H7 (cell line): ENCODE results near the gene NKRF. TPM values are rescaled to one million over a fixed set of nuclear protein-coding genes. Genes with fewer than 3 reads are reported as not detected.

Source experiments
- DNase-seq: peaks from one replicate; pipeline ENCODE4 v3.0.0; 2012
- H3K27me3 ChIP-seq: 2 replicates; pipeline ENCODE4 v1.6.0; 2011; ENCODE audit warnings: mild to moderate bottlenecking, low read length; ENCODE audit not compliant: control insufficient read depth, insufficient read depth
- H3K36me3 ChIP-seq: replicated peaks from 2 replicates; pipeline ENCODE4 v1.5.1; 2011; ENCODE audit warnings: low read length; ENCODE audit not compliant: control insufficient read depth, insufficient read depth
- H3K4me3 ChIP-seq: 2 replicates; pipeline ENCODE4 v1.5.1; 2011; ENCODE audit warnings: low read depth, mild to moderate bottlenecking, control low read depth, low read length, moderate library complexity; ENCODE audit not compliant: insufficient read depth
- total RNA-seq: library from RNA; depleted of rRNA; stranded (reverse); fragments of >200 nt; shearing (Covaris generic); gene quantifications from 2 replicates; pipeline ENCODE4 v1.2.3, GENCODE V29; 2014

NKRF gene
- total RNA-seq, 1 experiment from 2014 or later: 6.2 TPM

- H3K4me3 ChIP-seq: no peak overlapping the region
- peaks cover 2% of the 10 kb centered on the region; the same call in 1 of the 2 replicates for H3K36me3 ChIP-seq
- no peaks in the 10 kb centered on the region for H3K27me3 ChIP-seq
- no peak for DNase-seq
Measured at GRCh38 chrX:119625843-119626242, 19.6 kb upstream of the NKRF start.

- no peak for DNase-seq
- Histone ChIP-seq H3K4me3 (no peak overlapping the region), H3K27me3 (no peaks in the 10 kb centered on the region), H3K36me3 (peaks cover 2% of the 10 kb centered on the region; the same call in 1 of the 2 replicates)
Measured at GRCh38 chrX:119624951-119625668, 18.9 kb upstream of the NKRF start.

DNA sequence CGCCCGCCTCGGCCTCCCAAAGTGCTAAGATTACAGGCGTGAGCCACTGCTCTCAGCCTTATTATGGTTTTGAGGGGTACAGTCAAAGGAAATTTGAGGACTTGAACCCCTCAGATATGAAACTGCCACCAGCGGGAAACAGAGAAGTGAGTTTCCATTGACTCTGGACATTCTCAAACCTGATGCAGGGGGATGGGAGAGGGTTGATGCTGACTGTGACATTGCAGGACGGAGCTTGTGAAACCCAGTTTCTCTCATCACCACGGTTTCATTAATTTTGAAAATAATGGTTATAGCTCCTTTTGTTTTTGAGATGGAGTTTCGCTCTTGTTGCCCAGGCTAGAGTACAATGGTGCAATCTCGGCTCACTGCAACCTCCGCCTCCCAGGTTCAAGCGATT is 18.2 kb upstream of the NKRF start:
- no peaks in the 10 kb centered on the region for H3K27me3 ChIP-seq

DNA sequence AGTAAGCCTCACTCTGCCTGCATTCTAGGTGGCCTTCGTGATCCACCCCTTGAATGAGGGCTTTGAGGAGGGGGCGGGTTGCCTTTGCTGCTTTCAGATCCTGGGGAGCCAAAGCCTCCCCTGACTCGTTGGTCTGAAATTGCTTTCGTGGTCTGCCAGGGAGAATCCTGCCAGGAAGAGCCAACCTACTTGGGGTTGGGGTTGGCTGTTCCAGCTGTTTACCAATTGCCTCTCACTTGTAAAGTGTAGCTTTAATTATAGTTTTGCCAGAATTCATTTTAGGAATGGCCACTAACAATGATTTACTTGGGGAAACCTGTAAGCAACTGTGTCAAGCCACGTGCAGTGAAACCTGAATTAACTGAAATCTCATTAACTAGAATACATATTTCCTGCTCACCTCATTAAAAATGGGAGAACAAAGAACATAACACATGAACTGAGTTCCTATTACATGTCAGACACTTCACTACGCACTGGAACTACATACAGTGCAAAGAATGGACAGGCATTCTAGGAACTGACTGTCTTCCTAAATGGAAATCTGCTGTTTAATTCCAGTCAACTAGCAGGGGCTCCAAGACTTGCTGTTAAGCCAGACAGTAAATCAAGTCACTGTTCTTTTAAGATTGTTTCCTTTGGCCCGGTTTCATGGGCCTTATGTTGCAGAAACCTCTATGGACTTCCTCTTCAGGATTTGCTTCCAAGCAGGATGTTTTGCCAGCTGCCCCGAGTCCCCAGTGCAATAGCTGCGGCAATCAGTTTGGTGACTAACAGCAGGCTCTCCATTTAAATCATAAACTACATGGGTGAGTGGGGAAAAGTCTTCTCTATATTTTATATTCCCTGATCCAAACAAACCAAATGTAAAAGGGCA is 16.4 kb upstream of the NKRF start:
- DNase-seq: no peak
- H3K4me3 ChIP-seq: no peak overlapping the region
- H3K36me3 ChIP-seq: no peaks in the 10 kb centered on the region
- no peaks in the 10 kb centered on the region for H3K27me3 ChIP-seq

More for the DNA sequence above, 18.2 kb upstream of the NKRF start:
- H3K36me3 ChIP-seq: peaks cover 2% of the 10 kb centered on the region; the same call in 1 of the 2 replicates
- no peak overlapping the region for H3K4me3 ChIP-seq
- no peak for DNase-seq

DNA sequence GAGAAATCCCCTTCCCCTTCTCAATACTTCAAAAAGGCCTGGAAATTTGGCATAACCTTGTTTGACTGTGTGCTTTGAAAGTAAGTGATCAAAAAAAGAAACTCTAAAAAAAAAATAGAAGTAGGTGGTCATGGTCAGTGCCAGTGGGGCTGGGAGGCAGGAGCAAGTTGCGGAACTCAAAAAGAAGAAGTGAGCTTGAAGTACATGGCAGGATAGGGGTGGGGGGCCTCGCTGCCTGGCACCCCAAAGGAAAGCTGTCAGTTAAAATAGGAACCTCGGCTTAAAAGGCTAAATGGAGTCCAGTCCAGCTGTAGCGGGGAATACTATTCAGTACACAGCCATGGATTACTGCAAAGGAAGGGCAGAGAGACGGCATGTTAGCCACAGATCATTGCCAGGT is 12.2 kb upstream of the NKRF start:
- no peak for DNase-seq
- no peaks in the 10 kb centered on the region for H3K36me3 ChIP-seq
- H3K27me3 ChIP-seq: no peaks in the 10 kb centered on the region
- no peak overlapping the region for H3K4me3 ChIP-seq

DNA sequence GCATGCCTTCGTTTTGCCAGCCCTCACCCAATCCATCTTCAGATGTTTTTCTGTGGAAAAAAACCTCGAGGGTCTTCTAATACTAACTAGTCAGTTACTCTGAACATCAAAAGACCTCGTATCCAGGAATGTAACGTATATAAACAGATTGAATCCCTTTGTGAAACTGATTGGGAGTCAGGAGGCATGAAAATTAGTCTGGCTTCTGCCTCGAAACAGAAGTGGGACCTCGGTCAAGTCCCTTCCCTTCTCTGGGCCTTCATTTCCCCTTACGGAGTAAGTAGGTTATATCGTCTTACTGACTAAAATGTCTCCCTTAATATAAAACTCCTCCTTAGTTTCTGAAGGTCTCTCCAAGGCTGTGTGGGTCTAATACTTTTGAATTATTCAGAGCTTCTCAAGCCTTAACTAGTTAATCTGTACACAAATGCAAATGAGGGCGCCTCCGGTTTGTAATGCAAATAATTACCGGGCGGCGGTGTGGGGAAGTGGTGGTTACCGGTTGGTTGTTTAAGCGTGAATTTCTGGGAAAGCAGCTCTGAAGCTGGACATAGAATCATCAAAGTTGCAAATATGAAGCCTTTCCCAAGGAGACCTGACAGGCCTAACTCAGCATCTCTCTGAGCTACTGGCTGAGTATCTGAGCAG is 11.4 kb upstream of the NKRF start:
- H3K4me3 ChIP-seq: no peak overlapping the region
- H3K36me3 ChIP-seq: no peaks in the 10 kb centered on the region
- DNase-seq: no peak
- no peaks in the 10 kb centered on the region for H3K27me3 ChIP-seq

GRCh38 chrX:119614776-119615175 is 8.6 kb upstream of the NKRF start:
- Histone ChIP-seq H3K4me3 (no peak overlapping the region), H3K27me3 (no peaks in the 10 kb centered on the region), H3K36me3 (no peaks in the 10 kb centered on the region)
- no peak for DNase-seq

GRCh38 chrX:119607018-119607389 is 780 bp upstream of the NKRF start:
- peaks cover 3% of the 10 kb centered on the region; the same call in 1 of the 2 replicates for H3K27me3 ChIP-seq
- H3K4me3 ChIP-seq: no peak overlapping the region
- no peak for DNase-seq
- no peaks in the 10 kb centered on the region for H3K36me3 ChIP-seq

DNA sequence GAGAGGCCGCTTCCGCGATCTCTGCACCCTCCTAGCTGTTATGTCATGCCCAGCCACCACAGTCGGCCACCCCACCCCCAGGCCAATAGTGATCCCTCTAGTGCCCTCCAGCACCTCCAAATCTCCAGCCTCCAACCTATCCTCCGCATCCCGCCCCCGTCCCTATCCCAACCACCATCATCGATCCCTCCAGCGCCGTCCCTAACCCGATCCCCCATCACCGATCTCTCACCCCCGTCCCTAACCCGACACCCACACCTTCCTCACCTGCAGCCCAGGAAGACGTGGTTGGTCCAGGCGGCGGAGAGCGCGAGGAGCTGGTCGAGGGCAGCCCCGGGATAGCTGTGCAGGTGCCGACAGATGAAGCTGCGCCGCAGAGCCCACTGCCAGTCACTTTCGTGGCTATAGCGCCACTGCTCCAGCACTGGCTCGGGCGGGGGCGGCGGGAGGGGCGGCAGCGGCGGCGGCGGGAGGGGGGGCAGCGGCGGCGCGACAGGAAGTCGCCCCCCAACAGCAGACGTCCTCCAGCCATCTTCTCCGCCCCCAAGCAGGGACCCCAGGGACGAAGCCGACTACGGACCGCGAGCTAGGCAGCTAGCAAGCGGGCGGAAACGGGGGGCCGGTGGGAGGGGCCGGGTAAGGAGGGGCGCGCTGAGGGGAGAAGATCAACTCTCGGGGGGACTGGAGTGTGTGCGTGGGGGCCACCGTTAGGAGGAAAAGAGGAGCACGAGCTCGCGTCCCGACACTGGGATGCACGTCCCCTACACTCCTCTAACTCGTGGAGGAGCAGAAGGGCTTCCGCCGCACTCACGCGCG is 552 bp downstream of the NKRF start:
- peaks cover 3% of the 10 kb centered on the region; the same call in 1 of the 2 replicates for H3K27me3 ChIP-seq
- peak; percentile 67 for DNase-seq
- no peaks in the 10 kb centered on the region for H3K36me3 ChIP-seq
- H3K4me3 ChIP-seq: peak overlapping the region; percentile 94

DNA sequence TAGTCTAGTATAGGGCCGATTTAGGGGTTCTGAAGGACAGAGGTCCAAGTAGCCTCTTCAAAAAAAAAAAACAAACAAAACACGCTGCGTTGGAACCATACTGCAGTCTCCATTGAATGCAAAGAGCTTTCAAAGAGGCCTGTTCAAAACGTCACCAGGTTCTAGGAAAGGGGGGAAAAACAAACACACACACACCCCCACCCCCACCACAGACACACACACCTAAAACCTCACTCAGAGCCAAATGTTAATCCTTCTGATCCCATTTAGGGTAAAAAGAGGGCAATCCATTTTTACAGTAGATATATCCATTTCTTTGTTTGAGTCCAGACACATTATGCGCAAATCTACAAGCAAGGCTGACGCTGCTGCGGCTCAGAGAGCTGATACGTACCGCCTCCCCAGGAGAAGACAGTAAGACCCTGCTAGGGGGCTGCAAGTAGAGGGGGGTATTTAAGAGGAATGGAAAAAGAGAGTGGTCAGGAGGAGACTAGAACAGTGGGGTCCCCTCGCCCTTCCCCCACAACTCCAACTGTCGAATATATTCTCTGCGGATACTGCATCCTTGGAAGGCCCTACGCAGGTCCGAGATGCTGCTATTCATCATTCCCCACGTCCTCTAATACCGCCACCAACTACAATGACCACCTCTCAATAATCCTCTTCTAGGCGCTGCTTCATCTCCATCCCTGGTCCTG is 1.3 kb downstream of the NKRF start:
- Histone ChIP-seq H3K36me3 (no peaks in the 10 kb centered on the region), H3K4me3 (peak overlapping the region; percentile 94), H3K27me3 (peaks cover 3% of the 10 kb centered on the region; the same call in 1 of the 2 replicates)
- DNase-seq: no peak

DNA sequence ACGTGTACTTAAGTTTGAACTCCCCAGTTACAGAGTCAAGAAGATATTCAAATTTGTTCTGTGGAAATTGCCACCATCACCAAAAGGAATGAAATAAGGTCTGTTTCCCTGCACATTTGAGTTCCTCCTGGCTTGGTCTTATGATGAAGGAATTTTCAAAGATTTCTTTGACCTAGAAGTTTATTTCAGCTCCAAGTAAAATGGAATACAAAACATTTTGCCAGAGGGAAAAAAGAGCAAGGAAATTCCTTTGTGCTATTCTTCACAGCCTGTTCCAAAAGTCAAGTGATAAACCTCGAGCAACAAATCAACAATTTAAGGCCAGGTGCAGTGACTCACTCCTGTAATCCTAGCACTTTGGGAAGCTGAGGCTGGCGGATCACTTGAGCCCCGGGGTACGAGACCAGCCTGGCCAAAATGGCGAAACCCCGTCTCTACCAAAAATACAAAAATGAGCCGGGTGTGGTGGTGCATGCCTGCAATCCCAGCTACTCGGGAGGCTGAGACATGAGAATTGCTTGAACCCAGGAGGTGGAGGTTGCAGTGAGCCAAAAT is 3.4 kb downstream of the NKRF start:
- Histone ChIP-seq H3K27me3 (peaks cover 3% of the 10 kb centered on the region; the same call in 1 of the 2 replicates), H3K36me3 (no peaks in the 10 kb centered on the region), H3K4me3 (no peak overlapping the region)
- no peak for DNase-seq

GRCh38 chrX:119589810-119590209 is 16.4 kb downstream of the NKRF start:
- H3K4me3 ChIP-seq: no peak overlapping the region
- no peak for DNase-seq
- H3K36me3 ChIP-seq: no peaks in the 10 kb centered on the region; the same call in none of the 2 replicates
- no peaks in the 10 kb centered on the region for H3K27me3 ChIP-seq

DNA sequence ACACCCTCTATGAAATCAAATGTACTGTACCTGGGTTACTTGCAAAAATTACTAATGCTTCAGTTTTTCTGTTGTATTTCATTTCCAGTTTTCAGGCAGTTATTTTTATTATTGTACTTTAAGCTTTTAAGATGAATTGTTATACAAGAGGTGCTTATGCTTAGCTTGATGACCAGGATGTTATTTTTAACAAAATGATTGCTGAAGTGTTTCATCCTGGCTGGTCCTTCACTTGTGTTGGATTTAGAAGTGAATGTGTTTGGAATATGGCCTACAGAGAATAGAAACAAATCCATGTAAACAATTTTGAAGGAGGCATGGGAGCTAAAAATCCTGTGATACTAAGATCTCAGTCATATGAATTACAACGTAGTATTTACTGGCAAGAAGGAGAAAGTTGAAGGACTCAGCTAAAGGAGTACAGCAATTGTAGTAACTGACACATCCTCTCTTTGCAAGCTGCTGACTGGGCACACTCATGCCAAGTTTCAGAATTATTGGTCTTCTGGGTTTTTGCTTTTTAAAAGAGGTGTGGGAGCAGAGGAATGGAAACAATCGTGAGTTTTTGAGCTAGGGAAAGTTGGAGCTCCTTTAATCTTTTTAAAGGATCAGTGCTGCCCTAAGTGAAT is 22.7 kb downstream of the NKRF start:
- no peak for DNase-seq
- H3K4me3 ChIP-seq: no peak overlapping the region
- H3K36me3 ChIP-seq: no peaks in the 10 kb centered on the region
- no peaks in the 10 kb centered on the region for H3K27me3 ChIP-seq
